Left renal pelvis (tissue), 4 donors: Measurements from ENCODE around the gene SEPTIN11. TPM values are rescaled to one million over a fixed set of nuclear protein-coding genes. Genes with fewer than 3 reads are reported as not detected.

Source experiments
- DNase-seq, 4 donors: peaks; one replicate each; pipeline ENCODE4 v3.0.0-alpha.2; 2013; ENCODE audit warnings: low read depth in 4 of 4, low spot score in 3 of 4
- polyA plus RNA-seq, 4 donors: library from polyadenylated mRNA; unstranded; fragments of 120-200 nt; gene quantifications; one replicate each; pipeline ENCODE4 v1.2.1, GENCODE V29; 2013; ENCODE audit not compliant: insufficient read length in 4 of 4

The SEPTIN11 gene
- polyA plus RNA-seq, 4 donors = 244 to 309 (median 284) TPM

- no peak for DNase-seq
Observed at GRCh38 chr4:76977736-76978350, 28.3 kb downstream of the SEPTIN11 start.

DNA sequence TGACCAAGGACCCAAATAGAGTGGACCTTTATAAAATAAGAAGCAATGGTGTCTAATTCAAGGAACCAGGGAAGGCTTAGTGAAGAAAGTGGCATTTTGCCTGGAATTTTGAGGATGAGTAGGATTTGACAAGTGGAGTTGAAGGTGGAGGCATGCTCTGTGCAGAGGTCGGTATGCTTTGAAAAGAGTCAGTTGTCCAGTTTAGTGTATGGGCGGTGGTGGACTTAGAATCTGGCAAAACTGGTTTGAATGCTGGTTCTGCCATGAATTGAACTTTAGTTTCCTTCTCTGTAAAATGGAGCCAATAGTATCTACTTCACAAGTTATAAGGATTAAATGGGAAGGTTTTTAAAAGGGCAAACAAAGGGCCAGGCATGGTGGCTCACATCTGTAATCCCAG lies 29.7 kb downstream of the SEPTIN11 start:
- no peak for DNase-seq

- no peak for DNase-seq
Observed at GRCh38 chr4:76980261-76980660, 30.7 kb downstream of the SEPTIN11 start.

- DNase-seq = no peak
Observed at GRCh38 chr4:76981644-76982043, 32.1 kb downstream of the SEPTIN11 start.

DNA sequence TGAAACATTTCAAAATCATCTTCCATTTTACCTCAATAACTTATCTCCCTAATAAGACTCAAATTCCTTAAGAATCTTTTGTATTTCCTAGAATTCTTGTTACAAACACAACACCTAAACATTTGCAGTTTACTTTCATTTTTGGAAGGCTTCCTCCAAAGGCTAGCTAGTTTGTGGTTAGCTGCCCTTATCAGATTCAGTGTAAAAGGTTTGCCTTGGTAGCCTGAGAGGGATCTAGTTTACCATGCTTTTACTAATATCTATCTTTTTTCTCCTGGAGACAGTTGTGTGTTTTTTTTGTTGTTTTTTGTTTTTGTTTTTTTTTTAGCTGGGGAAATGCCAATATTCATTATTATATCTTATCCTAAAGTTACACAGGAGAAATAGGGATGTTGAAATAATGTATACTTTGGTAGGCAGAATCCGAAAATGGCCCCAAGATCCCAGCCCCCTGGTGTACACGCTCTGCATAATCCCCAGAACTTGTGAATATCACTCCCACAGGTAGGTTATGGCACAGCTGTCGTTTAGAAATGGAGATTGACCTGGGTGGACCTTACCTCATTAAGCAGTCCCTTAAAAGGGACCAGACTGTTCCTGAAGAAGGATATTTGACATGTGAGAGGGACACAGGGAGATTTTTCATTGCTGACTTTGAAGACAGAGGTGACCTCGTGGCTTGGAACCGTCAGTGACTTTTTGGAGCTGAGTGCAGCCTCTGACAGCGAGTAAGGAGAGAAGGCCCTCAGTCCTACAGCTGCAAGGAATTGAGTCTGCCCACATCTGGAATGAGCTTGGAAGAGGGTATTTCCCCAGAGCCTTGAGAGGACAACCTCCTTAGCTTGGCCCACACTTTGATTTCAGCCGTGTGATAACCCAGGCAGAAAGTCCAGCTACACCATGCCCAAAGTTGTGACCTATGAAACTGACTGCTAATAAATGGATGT lies 33.4 kb downstream of the SEPTIN11 start:
- DNase-seq = no peak

- DNase-seq = peak in 1 of 4 donors; percentile 29
Observed at GRCh38 chr4:76984127-76984526, 34.6 kb downstream of the SEPTIN11 start.

DNA sequence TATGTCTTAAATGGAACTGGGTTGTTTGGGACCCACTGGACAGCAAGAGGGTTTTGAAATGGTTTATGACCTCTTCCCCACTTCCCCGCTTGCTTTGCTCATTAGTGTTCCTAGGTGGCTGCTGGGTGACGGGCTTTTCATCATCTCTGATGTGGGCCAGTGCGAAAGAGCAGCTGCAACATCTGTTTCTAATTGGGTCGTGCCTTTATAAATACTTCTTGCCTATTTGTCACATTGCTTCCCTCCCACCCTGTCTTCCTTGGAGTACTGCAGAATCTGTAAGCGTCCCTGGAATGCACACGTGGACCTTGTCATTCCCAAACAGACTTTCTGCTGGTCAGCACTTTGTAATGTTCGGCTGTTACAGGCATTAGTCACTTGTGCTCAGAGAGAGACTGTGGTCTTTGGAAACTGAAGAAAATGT lies 35.2 kb downstream of the SEPTIN11 start:
- DNase-seq = peak; percentile 80 to 89 (median 86)

DNA sequence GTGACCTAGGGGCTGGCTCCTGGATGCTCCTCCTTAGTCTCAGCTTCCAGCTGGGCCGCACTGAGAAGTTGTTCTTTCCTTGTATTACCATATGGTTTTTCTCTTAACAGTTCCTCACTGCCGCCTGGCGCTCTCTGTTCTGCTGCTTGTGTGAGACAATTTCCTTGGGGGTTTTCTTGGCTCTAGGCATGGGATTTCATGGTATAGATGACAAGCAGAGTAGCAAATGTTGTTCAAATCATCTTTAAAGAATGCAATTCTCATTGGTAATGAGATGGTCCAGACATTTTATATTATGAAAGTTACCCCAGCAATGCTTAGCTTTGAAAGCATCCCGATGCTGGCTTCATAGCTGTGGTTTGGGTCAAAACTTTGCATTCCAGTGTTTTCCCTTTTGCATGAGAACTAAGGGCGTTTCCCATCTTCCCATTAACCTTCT lies 37.6 kb downstream of the SEPTIN11 start:
- DNase-seq = peak in 1 of 4 donors; percentile 42

DNA sequence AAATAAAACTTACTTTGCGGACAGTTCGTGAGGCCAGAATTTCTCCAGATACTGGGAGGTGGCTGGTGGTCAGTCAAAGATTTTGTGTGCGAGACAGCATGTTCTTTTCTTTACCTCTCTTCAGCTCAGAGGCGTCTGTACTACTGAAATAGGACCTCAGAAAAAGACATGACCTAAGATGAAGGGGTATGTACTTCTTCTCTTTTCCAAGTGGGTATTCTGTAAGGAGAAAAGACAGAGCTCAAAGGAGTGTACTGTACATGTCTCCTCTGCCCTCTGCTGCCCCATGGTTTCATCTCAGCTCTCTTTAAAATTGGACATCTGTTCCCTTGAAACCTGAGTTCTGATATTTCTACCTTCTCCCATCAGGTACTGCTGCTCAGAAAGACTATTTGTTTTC lies 38.1 kb downstream of the SEPTIN11 start:
- DNase-seq = no peak

- no peak for DNase-seq
Observed at GRCh38 chr4:76989391-76990061, 40.0 kb downstream of the SEPTIN11 start.

DNA sequence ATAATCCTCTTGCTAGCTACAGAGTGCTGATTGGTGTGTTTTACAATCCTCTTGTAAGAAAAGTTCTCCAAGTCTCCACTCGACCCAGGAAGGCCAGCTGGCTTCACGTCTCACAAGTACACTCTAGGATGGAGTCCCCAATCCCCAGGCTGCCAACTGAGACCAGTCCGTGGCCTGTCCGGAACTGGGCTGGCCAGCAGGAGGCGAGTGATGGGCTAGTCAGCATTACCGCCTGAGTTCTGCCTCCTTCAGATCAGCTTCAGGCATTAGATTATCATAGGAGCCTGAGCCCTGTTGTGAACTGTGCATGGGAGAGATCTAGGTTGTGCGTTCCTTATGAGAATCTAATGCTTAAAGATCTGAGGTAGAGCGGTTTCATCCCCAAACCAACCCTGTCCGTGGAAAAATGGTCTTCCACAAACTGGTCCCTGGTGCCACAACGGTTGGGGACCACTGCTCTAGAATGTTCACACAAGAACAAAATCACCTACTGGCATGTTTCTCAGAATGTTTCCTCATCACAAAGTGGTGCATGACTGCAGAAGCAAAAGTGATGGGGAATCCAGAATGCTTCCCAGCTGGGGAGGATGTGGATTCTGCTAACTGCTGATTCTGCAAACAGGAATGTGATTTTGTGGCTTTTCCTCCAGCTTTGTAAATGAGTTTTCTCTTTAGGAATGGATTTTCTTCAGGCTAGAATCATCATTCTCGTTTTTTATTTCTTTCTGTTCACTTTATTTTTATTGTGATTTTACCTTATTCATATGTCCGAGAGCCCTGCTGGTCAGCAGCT lies 40.9 kb downstream of the SEPTIN11 start:
- no peak for DNase-seq

- no peak for DNase-seq
Observed at GRCh38 chr4:76991161-76991660, 41.7 kb downstream of the SEPTIN11 start.

DNA sequence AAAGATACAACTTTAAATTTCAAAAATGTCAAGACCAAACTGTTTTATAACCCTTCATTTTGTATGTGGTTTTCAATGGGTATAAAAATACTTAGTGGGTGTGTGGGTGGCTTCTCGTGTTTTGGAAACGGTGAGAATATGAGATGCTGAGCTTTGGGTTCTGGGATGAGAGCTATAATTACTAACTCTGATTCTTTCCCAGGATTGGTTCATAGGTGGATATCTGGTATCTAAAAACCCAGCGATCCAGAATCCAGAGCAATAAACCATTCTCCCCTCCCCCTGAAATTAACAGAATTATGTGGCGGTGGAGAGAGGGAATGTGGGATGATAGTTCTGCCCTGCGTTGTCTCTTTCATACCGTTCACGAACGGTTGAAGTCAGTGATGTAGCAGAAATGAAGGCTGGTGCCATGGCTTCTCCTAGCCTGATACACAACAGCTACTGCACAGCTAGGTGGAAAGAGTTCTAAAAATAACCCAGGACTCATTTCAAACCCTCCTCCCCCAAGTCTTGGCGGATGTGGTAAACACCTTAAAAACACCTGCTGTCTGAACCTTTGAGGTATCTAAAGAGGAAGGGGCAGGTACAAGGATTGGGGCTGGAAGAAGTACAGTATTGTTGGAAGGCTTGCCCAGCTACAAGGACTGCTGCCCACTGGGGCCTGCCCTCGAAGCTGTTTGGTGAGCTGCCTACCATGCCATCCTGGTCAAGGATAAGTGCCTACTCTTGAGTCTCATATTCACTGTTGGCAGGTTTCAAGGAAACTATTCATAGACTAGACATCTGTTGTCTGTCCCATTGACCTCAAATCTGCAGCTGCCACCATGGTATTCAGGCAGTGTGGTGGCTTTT lies 44.5 kb downstream of the SEPTIN11 start:
- no peak for DNase-seq

GRCh38 chr4:76995776-76996175 lies 46.2 kb downstream of the SEPTIN11 start:
- DNase-seq = no peak

GRCh38 chr4:76996445-76996844 lies 46.9 kb downstream of the SEPTIN11 start:
- no peak for DNase-seq

DNA sequence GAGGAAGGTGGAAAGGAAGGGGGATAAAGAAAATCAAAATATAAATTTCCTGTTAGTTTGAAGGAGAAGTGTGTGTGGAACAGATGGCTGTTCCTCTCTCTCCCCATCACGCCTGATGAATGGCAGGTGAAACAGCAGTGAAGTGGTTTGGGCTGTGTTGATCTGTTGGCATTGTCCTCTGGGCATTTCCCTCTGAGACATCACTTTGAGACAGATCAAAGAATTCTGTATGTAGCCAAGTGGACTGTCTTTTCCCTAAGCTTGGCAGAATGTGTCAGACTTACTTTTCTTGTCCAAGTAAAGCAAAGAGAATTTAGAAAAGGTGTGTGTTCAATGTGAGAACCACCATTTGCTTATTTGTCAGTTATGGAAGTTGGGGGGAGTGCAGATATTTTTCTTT lies 47.5 kb downstream of the SEPTIN11 start:
- DNase-seq = no peak

GRCh38 chr4:76997532-76997931 lies 48.0 kb downstream of the SEPTIN11 start:
- DNase-seq = no peak

DNA sequence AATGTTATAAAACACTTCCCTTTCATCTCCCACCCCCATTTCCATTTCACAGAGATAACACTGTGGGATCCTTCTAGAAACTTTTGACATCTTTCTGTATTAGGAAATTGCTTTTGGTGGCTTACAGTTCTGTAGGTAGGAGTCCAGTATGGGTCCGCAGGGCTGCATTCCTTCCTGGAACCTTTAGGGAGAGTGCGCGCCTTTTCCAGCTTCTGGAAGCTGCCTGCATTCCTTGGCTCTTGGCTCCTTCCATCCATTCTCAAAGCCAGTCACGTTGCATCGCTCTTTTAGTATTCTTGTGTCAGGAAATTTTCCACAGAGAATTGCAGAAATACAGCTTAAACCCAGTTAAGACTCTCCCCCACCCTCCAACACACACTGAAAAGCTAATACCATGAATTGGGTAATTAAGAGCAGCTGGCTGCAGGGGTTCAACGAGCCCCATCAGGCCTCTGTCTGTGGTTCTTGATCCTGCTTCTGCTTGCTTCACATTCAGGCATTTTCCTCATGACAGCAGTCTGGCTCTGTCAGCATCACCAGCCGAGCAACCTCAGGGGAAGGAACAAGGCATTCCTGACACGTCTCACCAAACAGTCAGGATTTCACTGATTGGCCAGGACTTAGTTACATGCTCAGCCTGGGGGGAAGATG lies 48.8 kb downstream of the SEPTIN11 start:
- DNase-seq = no peak
